GM21515 (cell line): ENCODE data around the gene FGF4.

Experiments
- ATAC-seq: cut with Tn5 transposase; IDR thresholded peaks from one replicate; pipeline ENCODE4 v1.9.1; 2021; ENCODE audit not compliant: unreplicated experiment

Gene FGF4

DNA sequence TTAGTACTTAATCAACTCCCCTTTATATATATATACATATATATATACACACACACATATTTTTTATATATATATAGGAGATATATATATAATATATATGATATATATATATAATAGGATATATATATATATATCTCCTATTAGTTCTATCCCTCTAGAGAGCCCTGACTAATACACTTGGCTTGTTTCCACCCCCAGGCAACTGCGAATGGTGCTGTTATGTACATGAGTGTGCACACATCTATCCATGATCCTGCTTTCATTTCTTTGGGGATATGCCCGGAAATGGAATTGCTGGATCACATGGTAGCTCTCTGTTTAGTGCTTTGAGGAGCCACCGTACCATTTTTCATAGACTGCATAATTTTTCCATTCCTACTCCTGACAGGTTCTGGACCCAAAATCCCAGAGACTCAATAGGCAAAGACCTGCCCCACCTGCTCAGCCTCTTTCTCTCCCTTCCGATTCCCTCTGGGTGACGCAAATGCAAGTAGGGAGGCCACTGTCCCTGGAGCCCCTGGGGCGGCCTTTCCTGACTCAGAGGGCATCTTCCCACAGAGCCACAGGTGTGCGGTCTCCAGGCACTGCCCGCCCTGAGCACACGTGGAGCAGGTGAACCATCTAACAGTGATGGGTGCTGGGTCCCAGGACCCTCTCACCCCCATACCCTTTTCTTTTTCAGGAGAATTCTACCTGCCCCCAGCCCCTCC, 32.1 kb upstream of the FGF4 start:
- ATAC-seq: no peak

DNA sequence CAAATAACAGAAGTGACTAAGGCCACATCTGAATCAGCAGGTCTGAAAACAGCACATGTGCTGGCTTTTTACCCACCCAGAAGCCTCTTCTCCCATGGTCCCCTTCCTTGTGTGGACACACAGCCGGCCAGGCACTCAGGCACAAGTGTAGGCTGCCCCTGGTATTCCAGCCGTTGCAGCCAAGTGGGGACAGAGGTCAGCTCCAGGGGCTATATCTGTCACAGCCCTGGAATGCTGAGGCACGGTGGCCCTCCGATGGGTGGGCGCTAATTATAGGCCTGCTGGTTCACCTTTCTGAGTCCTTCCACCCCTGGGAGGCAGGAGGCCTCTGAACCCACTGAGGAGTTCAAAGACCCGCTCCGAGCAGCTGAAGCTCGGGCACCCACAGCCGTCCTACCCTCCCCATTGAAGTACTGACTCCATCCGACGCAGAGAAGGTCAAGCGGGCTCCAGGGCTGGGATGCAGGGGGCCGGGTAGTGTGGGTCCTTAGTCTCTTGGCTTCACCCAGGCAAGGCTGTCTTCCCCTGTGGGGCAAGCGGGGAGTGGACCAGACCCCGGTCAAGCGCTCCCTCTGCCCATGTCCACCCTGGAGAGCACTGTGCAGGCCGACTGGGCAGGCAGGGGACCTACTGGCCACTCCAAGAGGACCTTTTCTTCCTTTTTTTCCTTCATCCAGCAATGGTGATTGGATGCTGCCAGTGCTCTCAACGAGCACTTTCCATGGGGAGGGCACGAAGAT, 29.8 kb upstream of the FGF4 start:
- no peak for ATAC-seq

DNA sequence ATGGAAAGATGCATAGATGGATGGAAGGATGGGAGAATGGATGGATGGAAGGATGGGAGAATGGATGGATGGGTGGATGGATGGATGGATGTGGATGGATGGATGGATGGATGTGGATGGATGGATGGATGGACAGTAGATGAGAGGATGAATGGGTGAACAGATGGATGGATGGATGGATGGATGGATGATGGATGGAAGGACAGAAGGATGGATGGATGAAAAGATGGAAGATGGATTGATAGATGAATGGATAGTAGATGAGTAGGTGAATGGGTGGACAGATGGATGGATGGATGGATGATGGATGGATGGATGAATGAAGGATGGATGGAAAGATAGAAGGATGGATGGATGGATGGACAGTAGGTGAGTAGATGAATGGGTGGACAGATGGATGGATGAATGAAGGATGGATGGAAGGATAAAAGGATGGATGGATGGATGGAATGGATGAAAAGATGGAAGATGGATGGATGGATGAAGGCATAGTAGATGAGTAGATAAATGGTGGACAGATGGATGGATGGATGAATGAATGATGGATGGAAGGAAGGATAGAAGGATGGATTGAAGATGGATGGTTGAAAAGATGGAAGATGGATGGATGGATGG, 28.6 kb upstream of the FGF4 start:
- no peak for ATAC-seq

DNA sequence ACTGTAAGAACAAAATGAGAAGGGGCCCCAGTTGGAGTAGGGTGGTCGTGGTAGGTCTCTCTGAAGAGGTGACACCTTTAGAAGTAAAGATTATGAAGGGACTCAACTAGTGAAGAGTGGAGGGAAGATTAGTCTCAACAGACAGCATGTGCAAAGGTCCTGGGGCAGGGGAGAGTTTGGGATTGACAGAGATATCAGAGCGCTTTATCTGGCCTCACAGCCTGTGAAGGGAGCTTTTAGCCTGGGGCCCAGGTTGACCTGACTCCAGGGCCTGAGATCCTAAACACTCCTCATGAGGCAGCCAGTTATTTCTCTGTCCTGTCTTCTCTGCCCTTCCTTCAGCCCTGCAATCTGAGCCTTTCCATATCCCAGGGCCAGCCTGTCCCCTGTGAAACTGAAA, 27.9 kb upstream of the FGF4 start:
- ATAC-seq: no peak

DNA sequence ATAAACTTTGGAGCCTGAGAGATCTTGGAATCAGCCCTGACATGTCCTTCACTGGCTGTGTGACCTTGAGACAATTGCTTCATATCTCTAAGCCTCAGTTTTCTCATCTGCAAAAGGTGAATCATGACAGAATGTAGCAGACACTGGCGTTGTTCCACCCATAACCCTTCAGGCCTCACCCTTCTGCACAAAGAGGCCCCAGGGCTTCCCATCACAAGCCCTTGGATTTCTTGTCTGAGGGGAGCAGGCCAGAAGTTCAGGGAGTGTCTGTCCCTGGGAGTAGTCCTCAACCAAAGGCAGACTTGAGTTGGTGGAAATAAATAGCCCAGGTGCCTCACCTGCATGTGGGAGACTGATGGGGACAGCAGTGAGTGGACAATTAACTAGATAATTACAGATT, 27.4 kb upstream of the FGF4 start:
- ATAC-seq: no peak

DNA sequence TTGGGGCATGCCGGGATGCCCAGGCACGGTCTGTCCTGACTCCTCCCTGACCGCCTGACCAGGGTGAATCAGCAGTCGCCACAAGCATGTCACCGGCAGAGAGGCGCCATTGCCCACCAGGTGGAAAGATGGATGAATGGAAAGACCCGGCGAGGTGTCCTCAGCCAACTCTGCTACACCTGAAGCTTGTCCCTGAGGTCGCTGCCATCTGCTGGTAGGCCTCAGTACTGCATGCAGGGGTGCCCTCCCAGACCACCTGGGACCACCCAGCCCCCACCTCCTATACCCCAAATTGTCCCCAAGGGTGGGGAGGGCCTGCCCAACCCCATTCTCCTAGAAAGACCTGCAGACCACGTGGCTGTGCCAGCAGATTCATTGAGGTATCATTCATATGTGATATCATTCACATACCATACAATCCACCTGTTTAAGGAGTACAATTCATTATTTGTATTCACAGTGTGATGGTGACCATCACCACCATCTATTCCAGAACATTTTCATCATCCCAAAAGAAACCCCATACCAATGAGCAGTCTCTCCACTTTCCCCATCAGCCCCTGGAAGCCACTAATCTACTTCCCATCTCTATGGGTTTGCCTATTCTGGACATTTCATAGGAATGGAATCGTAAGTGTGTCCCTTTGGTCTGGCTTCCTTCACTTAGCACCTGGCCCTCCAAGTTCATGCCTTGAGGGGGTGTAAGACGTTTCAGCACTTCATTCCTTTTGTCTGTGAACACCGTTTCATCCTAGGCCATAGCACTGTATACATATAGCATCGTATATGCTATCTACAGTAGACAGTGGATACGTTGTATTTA, 26.6 kb upstream of the FGF4 start:
- ATAC-seq: no peak

DNA sequence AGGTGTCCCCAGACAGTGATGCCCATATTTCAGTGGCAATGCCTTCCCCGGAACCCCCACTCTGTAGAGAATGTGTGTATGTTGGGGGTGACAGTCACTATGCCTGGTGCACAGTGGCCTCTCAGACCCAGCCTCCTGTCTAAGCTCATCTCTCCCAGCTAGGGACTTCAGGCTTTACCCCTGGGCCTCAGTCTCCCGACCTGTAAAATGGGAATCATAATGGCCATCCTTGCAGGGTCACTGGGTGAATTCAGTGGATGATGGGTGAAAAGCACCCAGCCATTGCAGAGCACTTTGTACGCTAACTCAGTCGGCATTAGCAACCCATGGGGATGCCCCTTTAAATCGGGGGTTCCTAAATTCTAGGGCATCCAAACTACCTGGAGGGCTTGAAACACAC, 25.1 kb upstream of the FGF4 start:
- no peak for ATAC-seq

DNA sequence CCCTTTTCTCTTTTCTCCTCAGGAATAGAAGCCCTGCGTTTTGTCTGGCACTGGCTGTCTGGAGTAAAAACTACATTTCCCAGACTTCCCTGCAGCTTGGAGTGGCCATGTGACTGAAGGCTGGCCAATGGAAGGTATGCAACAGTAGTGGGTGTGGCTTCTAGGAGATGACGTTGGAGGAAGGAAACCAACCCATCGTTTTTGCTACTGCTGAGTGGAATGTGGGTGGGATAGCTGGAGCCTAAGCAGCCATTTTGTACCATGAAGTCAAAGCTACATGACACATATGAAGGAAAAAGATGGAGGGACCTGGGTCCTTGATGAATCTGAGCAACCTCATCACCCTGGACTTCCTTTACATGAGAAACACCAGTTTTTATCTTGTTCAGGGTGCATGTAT, 24.4 kb upstream of the FGF4 start:
- ATAC-seq: no peak

DNA sequence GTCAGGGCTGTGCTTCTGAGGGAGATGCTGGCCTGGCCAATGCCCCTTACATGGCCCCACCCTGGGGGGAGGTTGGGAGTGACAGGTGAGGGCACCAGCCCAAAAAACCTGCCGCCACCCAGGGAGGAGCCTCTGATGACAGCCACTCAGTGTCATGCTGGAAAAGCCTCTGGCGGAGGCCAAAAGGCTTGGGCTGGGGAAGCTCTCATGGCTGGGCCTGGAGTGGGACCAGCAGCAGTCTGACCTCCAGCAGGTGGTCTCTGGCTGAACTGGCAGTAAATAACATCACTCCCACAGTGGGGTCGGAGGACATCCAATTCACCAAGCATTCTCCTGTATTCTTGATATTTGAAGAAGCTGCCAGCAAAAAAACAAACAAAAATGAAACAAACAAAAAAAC, 24.0 kb upstream of the FGF4 start:
- ATAC-seq: no peak

DNA sequence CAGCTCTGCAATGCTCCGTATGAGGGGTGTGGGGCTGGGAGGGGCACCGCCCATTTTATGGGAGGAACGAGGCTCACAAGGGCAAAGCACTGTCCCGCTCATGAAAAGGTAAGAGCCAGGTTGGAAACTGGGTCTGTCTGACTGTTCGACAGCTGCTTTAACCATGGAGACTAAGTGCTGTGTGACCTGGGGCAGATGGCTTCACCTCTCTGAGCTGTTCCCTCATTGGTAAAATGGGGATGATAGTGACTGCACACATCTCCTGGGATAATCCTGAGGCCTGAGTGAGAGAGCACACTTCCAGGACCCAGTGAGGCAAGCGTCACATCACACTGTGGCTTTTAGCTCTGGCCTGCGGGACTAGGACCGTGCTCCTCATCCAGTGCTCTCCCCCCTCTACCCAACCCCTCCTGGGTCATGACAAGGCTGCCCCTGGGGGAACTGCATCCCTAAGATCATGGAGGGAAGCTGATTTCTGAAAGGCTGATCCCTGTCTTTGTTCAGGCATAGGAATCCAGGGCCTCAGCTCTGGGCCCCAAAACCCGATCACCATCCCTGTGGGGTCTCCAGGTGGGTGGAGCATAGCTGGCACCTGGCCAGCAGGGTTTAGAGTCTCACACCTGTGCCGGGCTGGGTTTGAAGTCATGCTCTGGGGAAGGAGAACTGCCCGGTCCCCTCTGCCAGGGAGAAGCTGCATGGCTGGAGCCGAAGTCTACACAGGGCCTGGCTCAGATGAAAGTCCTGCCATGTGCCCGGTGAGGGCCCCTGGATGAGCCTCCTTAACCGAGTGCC, 22.8 kb upstream of the FGF4 start:
- no peak for ATAC-seq

DNA sequence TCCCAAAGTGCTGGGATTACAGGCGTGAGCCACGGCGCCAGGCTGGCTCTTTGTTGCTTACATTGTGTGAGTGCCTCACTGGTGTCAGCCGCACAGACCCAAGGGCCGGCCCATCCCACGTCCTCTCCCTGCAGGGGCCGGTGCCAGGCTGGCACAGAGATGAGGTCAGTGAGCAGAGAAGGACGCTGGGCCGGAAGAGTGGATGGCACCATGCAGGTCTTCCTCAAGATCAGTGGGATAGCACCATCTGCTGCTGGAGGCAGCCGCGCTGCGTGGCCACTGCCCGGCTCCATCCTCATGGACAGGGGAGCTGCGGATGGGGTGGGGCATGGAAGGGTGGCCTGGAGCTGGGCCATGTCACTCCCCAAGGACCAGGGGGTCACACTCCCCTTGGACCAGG, 22.0 kb upstream of the FGF4 start:
- no peak for ATAC-seq

DNA sequence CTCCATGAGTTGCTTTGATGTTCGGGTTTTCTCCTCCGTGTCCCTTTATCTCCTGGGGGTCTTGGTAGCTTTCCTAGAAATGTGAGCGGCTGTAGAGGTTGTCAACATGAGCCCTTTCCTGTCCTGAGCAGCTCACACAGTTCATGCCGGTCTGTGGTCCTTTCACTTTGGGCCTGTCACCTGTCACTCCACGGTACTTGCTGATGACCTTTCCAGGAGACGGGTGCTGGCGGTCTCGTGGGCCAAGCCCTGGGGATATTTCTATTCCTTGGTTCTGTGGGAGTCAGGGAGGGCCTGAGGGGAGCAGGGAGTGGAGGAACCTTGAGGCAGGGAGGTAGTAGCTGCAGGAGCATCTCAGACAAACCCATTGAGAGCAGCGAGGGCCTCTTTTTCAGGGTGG, 20.9 kb upstream of the FGF4 start:
- no peak for ATAC-seq

DNA sequence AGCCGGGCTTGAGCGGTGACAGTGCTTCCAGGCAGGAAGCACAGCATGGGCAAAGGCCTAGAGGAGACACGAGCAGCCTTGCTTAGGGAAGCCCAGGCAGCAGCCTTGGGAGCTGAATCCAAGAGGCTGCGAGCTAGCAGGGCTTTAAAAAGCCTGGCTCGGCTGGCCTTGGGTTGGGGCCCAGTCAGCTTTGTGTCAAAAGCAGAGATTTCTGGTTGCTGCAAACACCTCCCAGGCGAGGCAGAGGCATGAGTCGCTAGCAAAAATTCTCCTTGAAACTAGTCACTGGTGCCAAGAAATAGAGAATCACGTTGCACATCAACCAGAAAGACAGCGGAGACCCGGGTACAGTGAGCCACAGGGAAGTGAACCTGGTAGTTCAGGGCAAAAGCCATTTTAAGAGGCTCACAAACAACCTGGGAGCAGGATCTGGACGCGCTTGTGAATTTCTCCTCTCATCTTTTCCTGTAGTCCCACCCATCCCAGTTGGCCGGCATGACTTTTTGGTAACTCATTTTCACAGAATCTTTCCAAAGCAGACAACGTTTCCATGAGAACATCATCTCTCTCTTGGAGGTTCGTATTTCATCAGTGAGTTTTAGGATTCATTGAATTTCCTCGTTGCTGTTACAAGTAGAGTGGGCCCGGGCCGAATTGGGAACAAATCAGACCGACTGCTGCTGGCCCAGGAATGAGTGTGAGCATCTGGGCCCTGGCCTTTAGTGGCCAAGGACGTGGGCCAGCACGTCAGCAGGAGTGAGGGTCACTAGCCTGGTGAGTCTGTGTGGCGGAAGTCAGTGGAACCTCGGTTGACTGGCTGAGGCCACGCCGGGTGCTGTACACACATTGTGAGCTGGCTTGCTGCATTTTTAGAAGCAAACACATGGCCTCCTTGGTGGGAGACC, 16.4 kb upstream of the FGF4 start:
- ATAC-seq: no peak

DNA sequence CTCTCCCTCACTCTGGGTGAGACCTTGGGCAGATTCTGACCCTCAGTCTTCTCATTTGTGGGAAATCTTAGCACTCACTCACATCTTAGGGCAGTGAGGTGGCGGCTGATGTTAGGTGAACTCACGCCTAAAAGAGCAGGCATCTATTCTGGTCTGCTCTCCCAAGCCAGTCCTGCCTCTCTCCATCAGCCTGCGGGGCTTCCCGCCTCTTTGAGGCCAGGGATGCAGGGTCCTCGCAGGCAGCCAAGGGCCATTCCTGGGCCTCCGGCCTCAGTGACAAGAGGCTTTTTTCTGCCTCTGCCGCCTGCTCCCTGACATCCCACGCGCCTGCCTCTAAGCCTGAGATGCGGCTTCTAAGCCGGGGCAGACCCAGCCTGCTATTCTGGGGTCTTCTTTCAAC, 13.8 kb upstream of the FGF4 start:
- ATAC-seq: no peak

DNA sequence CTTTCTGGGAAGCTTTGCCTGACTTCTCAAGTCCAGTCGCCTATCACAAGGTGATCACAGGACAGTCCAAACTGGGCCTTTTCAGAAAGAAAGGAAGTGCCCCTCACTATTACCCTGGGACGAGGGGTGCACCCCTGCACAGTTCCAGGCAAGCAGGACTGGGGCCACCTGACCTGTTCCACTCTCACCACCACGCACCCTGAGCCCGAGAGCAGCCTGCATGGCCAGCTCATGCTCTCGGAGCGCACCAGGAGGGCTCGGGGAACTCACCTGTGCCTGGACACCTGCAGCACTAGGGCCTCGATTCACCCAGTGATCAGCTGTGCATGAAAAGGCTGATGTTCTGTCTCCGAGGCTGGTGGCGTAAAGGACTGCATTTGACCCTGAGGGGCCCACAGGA, 12.8 kb upstream of the FGF4 start:
- ATAC-seq: no peak

DNA sequence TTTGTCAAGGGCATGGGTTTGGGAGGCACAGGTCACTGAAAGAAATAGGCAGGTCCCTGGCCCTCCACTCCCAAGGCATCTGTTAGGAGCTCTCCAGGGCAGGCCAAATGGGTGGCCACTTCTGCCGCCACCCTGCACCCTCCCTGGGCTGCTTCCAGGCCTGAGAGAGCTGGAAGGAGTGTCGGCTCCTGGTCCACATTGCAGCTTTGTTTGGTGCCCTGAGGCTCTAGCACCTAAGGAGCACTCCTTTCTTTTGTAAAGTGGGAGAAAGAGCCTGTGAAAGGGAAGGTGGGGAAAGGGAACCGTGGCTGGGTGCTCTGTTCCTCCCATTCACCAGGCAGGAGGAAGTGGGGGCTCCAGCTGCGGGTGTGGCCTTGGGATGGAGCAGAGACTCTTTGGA, 12.3 kb upstream of the FGF4 start:
- no peak for ATAC-seq

DNA sequence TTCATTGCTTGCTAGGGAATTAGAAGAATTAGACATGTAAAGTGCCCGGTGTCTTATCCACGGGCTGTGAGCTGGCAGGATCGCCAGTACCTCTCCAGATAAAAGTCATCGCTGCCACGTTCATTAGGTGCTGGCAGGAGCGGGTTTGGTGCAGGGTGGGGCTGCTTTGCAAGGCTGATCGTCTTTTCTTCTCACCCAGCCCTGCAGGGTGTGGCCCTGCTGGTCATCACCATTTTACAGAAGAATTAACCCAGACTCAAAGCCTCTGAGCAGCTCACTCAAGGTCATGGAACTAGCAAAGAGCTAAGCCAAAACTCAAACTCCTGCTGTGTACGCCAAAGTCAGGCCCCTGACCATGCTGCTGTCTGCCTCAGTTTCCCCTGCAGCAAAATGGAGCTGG, 6.1 kb upstream of the FGF4 start:
- ATAC-seq: no peak

DNA sequence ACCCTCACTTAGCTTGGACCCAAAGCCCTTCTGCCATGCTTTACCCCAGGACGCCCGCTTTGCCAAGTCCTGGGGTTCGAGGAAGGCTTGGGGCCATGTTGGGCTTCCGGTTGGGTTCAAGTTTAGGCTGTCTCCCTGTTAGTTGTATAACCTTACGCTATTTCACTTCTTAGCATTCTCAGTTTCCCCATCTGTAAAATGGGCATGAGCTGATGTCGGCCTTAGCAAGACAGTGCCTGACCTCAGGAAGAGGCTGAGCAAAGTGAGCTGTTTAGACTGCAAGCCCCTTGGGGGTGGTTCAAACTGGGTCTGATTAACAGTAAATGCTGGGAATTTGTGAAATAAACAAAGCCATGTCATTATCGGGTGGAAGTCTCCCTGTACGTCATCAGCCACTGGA, 3.2 kb upstream of the FGF4 start:
- no peak for ATAC-seq

DNA sequence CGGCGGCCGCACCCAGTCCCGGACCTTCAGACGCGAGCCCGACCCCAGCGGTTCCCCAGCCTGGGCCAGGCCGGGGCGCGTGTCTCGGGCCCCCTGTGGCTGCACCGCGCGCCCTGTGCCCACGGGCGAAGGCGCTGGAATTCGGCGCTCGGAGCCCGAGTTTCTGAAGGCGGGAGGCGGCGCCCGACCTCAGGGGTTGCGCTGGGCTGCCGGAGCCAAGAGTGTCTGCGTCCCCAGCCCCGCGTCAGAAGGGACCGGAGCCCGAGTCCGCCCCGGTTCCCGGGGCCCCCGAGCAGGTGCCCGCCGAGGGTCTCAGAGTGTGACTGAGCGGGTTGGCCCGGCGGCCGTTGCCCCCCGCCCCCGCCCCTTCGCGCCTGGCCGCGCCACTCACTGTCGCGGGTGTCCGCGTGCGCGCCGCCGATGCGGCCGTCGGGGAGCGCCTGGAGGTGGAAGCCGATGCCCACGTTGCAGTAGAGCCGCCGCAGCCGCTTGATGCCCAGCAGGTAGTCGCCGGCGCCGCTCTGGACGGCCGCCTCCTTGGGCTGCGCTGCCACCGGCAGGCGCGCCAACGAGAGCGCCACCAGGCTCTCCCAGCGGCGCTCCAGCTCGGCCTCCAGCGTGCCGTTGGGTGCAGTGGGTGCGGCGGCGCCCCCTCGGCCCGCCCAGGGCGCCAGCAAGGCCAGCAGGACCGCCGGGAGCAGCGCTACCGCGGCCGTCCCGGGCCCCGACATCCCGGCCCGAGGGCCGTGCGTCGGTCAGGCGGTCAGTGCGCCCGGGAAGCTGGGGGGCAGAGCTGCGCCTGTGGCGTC, 583 bp downstream of the FGF4 start:
- ATAC-seq: no peak
